ENCODE data around the gene FOLR2. TPM values are rescaled to one million over a fixed set of nuclear protein-coding genes. Genes with fewer than 3 reads are reported as not detected.
A peak's percentile ranks its signal among the peaks of the same experiment; 100 is the strongest.
"Not testable (repeated sequence)": the region's sequence is repeated elsewhere in the genome, so short reads cannot be mapped to it uniquely, and the experiment has no call there.

FOLR2 gene
- total RNA-seq, 1 experiment from 2014 or later, result not detected

GRCh38 chr11:72179804-72180396 lies 36.7 kb upstream of the FOLR2 start:
- no TSS peak for BruUV-seq (replicated peaks)
- POLR2A ChIA-PET, result no interaction called here
- CTCF ChIA-PET, result interaction anchor here (0.8 kb wide), 1 partner anchor 11 kb away, joined by 4 read pairs; no protein-coding TSS in a partner anchor
- H3K9me3 ChIP-seq (ENCODE audit: control insufficient read depth, insufficient read depth, low read depth, low read length), result no peaks in the 10 kb centered on the region
- ATAC-seq (no peak), DNase-seq (ENCODE audit: low read depth, low spot score) (no peak)
- no peak overlapping the region for H3K27ac ChIP-seq (ENCODE audit: low read length)
- no peak for TF ChIP-seq POLR2AphosphoS5 (IDR thresholded peaks at IDR 0.05; ENCODE audit: low read depth, low read length)
- TF ChIP-seq CTCF (IDR thresholded peaks at IDR 0.05), result no peak
- no peak for TF ChIP-seq SIN3A (IDR thresholded peaks at IDR 0.05; ENCODE audit: borderline replicate concordance, insufficient read depth, low read depth, low read length)
- no peak for TF ChIP-seq REST (IDR thresholded peaks at IDR 0.05; ENCODE audit: insufficient read depth in 1 of 2, low read depth in 2 of 2, low read length in 1 of 2)
- no peak for TF ChIP-seq TCF7L2 (IDR thresholded peaks at IDR 0.05; ENCODE audit: low read depth, low read length)
- H3K27me3 ChIP-seq (ENCODE audit: control insufficient read depth, insufficient read depth, low read length), result no peaks in the 10 kb centered on the region
- in situ Hi-C loops (cut with HindIII; ENCODE audit: low pct_unique_long_range_greater_than_20kb, low sequenced_read_pairs), result no loop called here
- no peak overlapping the region for H3K4me3 ChIP-seq (ENCODE audit: low read depth in 2 of 2, low read length in 2 of 2)
- H3K4me1 ChIP-seq (ENCODE audit: control insufficient read depth, insufficient read depth, low read length), result no peaks in the 10 kb centered on the region
- intact Hi-C loops (cut with micrococcal nuclease; ENCODE audit: unreplicated experiment), result no loop called here
- no peaks in the 10 kb centered on the region for H3K36me3 ChIP-seq (ENCODE audit: control insufficient read depth, insufficient read depth, low read length)

- BruUV-seq (replicated peaks); H3K27ac ChIP-seq (ENCODE audit: low read length); intact Hi-C loops (cut with micrococcal nuclease; ENCODE audit: unreplicated experiment); H3K36me3 ChIP-seq (ENCODE audit: control insufficient read depth, insufficient read depth, low read length); DNase-seq (ENCODE audit: low read depth, low spot score); H3K4me1 ChIP-seq (ENCODE audit: control insufficient read depth, insufficient read depth, low read length); H3K27me3 ChIP-seq (ENCODE audit: control insufficient read depth, insufficient read depth, low read length); in situ Hi-C loops (cut with HindIII; ENCODE audit: low pct_unique_long_range_greater_than_20kb, low sequenced_read_pairs); POLR2A ChIA-PET; H3K4me3 ChIP-seq (ENCODE audit: low read depth in 2 of 2, low read length in 2 of 2); H3K9me3 ChIP-seq (ENCODE audit: control insufficient read depth, insufficient read depth, low read depth, low read length): not testable (repeated sequence)
- CTCF ChIA-PET, result interaction anchor here (0.6 kb wide), 1 partner anchor 137 kb away, joined by 6 read pairs; no protein-coding TSS in a partner anchor
- peak; percentile 7 for ATAC-seq
Measured at GRCh38 chr11:72180892-72181552, 35.6 kb upstream of the FOLR2 start.

- in situ Hi-C loops (cut with HindIII; ENCODE audit: low pct_unique_long_range_greater_than_20kb, low sequenced_read_pairs); intact Hi-C loops (cut with micrococcal nuclease; ENCODE audit: unreplicated experiment); BruUV-seq (replicated peaks): not testable (repeated sequence)
Measured at GRCh38 chr11:72181553-72181958, 35.0 kb upstream of the FOLR2 start.

More at GRCh38 chr11:72181553-72181958, 35.0 kb upstream of the FOLR2 start:
- POLR2A ChIA-PET; H3K27ac ChIP-seq (ENCODE audit: low read length); DNase-seq (ENCODE audit: low read depth, low spot score); H3K4me1 ChIP-seq (ENCODE audit: control insufficient read depth, insufficient read depth, low read length); H3K4me3 ChIP-seq (ENCODE audit: low read depth in 2 of 2, low read length in 2 of 2); H3K36me3 ChIP-seq (ENCODE audit: control insufficient read depth, insufficient read depth, low read length); H3K9me3 ChIP-seq (ENCODE audit: control insufficient read depth, insufficient read depth, low read depth, low read length); H3K27me3 ChIP-seq (ENCODE audit: control insufficient read depth, insufficient read depth, low read length): not testable (repeated sequence)
- ATAC-seq, result peak; percentile 54
- CTCF ChIA-PET, result interaction anchor here (0.6 to 2.2 kb wide), 4 partner anchors 37 to 156 kb away, joined by 3 to 15 read pairs (median 4); no protein-coding TSS in a partner anchor

All from Panc1 (cell line).